Fibroblast of pulmonary artery (primary cell): ENCODE measurements around the gene ENTPD3.

Source experiments
- DNase-seq: peaks from one replicate; pipeline ENCODE4 v3.0.0-alpha.2; 2010; ENCODE audit warnings: low read depth
- H3K4me3 ChIP-seq: replicated peaks from 2 replicates; pipeline ENCODE4 v1.5.1; 2011; ENCODE audit warnings: low read depth, mild to moderate bottlenecking, control low read depth, low read length, moderate library complexity
- CTCF ChIP-seq: IDR thresholded peaks from 2 replicates; pipeline ENCODE4 v1.5.1; 2011; ENCODE audit warnings: mild to moderate bottlenecking, control low read depth, low read length, inconsistent platforms; ENCODE audit errors: missing control alignments

Gene ENTPD3

GRCh38 chr3:40358454-40358853 is 28.5 kb upstream of the ENTPD3 start:
- DNase-seq, result no peak
- H3K4me3 ChIP-seq, result no peak overlapping the region
- no peak for TF ChIP-seq CTCF

- no peak overlapping the region for H3K4me3 ChIP-seq
- no peak for DNase-seq
- no peak for TF ChIP-seq CTCF
These were observed 23.3 kb upstream of the ENTPD3 start for GRCh38 chr3:40363674-40364073.

GRCh38 chr3:40366203-40367162 is 20.5 kb upstream of the ENTPD3 start:
- no peak for TF ChIP-seq CTCF
- H3K4me3 ChIP-seq, result no peak overlapping the region
- no peak for DNase-seq

- no peak for DNase-seq
- H3K4me3 ChIP-seq, result no peak overlapping the region
- TF ChIP-seq CTCF, result no peak
These were observed 17.3 kb upstream of the ENTPD3 start for GRCh38 chr3:40369716-40370115.

GRCh38 chr3:40377822-40378221 is 9.2 kb upstream of the ENTPD3 start:
- no peak for TF ChIP-seq CTCF
- no peak overlapping the region for H3K4me3 ChIP-seq
- no peak for DNase-seq

- TF ChIP-seq CTCF, result no peak
- DNase-seq, result no peak
- H3K4me3 ChIP-seq, result no peak overlapping the region
These were observed 7.2 kb upstream of the ENTPD3 start for GRCh38 chr3:40379674-40380306.
